CD4-positive, alpha-beta T cell (primary cell): Measurements from ENCODE around the gene NACC2. TPM values are rescaled to one million over a fixed set of nuclear protein-coding genes. Genes with fewer than 3 reads are reported as not detected.

Experiments
- ATAC-seq: fragments of 200-7000 bp; cut with Tn5 transposase; one replicate; pipeline ENCODE4 v1.10.0; 2022; ENCODE audit warnings: mild to moderate bottlenecking; ENCODE audit not compliant: poor library complexity
- CTCF ChIA-PET: fragments of 350-600 bp; sonication (Branson Sonifier 250); formaldehyde crosslinking; loops from one replicate; lab custom pipeline; 2021; ENCODE audit warnings: antibody characterized with exemption, inconsistent platforms; lab: Charles Lee
- POLR2A ChIA-PET: fragments of 350-600 bp; sonication (Branson Sonifier 250); formaldehyde crosslinking; loops from one replicate; lab custom pipeline; 2021; ENCODE audit warnings: antibody characterized with exemption, inconsistent platforms; lab: Charles Lee
- DNase-seq, 14 experiments: peaks; one replicate each; pipeline ENCODE4 v3.0.0-alpha.2; 2013 to 2020; ENCODE audit warnings: mixed read lengths in 2 of 14
- H3K27ac ChIP-seq, 2 donors: one replicate each; pipeline versions ENCODE4 v1.5.1 to v1.7.0; 2013; ENCODE audit warnings: low read length in 2 of 2, low read depth in 1 of 2, mild to moderate bottlenecking in 1 of 2
- H3K27me3 ChIP-seq, 2 experiments: 1 replicate in 1 of 2; 2 replicates in 1 of 2; pipeline versions ENCODE4 v1.6.1 to v1.7.0; 2013; ENCODE audit warnings: low read length in 2 of 2, control low read depth in 1 of 2, mild to moderate bottlenecking in 1 of 2, moderate library complexity in 1 of 2; ENCODE audit not compliant: insufficient read depth in 2 of 2, control insufficient read depth in 1 of 2
- H3K36me3 ChIP-seq: one replicate; pipeline ENCODE4 v1.6.1; 2013; ENCODE audit warnings: low read length, control low read depth; ENCODE audit not compliant: insufficient read depth
- H3K4me1 ChIP-seq: one replicate; pipeline ENCODE4 v1.6.1; 2013; ENCODE audit warnings: low read length, control low read depth; ENCODE audit not compliant: insufficient read depth
- H3K4me3 ChIP-seq: one replicate; pipeline ENCODE4 v1.5.1; 2013; ENCODE audit warnings: mild to moderate bottlenecking, low read length, moderate library complexity
- H3K9me3 ChIP-seq, 2 experiments: 1 replicate in 1 of 2; 2 replicates in 1 of 2; pipeline versions ENCODE4 v1.6.1 to v1.7.0; 2013; ENCODE audit warnings: low read length in 2 of 2, mild to moderate bottlenecking in 2 of 2, control low read depth in 1 of 2, moderate library complexity in 1 of 2; ENCODE audit not compliant: control insufficient read depth in 1 of 2, insufficient read depth in 1 of 2
- H3K27ac Mint-ChIP-seq: one replicate; pipeline ENCODE4 v1.8.0; 2020; ENCODE audit warnings: mixed read lengths
- H3K27me3 Mint-ChIP-seq: one replicate; pipeline ENCODE4 v1.8.0; 2021; ENCODE audit warnings: mixed read lengths
- H3K36me3 Mint-ChIP-seq: one replicate; pipeline ENCODE4 v1.8.0; 2021; ENCODE audit warnings: low read depth, mixed read lengths
- H3K4me1 Mint-ChIP-seq: one replicate; pipeline ENCODE4 v1.8.0; 2021; ENCODE audit warnings: low read depth, mixed read lengths
- H3K4me3 Mint-ChIP-seq: one replicate; pipeline ENCODE4 v1.8.0; 2020; ENCODE audit warnings: mild to moderate bottlenecking, mixed read lengths
- H3K9me3 Mint-ChIP-seq: one replicate; pipeline ENCODE4 v1.8.0; 2020; ENCODE audit warnings: mixed read lengths
- intact Hi-C, 2 experiments: fragments of 100-400 bp; cut with DNase I in 1 of 2; cut with micrococcal nuclease in 1 of 2; formaldehyde crosslinking; loops; one replicate each; pipeline versions ENCODE4 v1.15.1 to v1.9.0; 2023 to 2025; cut with DNase I, micrococcal nuclease
- total RNA-seq, 174 experiments: library from RNA in 2 of 174; stranded (reverse) in 2 of 174; gene quantifications; one replicate each; pipeline ENCODE4 v1.2.3 and lab custom pipeline; 2021 to 2026
- TF ChIP-seq, protein P1 (sequence below): fragments of 200-600 bp; IDR thresholded peaks from one replicate; pipeline ENCODE4 v1.8.0; 2022; ENCODE audit warnings: antibody characterized with exemption, mild to moderate bottlenecking

NACC2 gene
- total RNA-seq, 2 experiments from 2014 or later, result 2.1 to 2.7 TPM

- Mint-ChIP-seq H3K36me3 (no peaks in the 10 kb centered on the region), H3K4me1 (peaks cover 8% of the 10 kb centered on the region), H3K9me3 (no peaks in the 10 kb centered on the region), H3K27me3 (no peaks in the 10 kb centered on the region), H3K4me3 (peak overlapping the region; percentile 79), H3K27ac (peak overlapping the region; percentile 64)
- TF ChIP-seq, protein P1, sequence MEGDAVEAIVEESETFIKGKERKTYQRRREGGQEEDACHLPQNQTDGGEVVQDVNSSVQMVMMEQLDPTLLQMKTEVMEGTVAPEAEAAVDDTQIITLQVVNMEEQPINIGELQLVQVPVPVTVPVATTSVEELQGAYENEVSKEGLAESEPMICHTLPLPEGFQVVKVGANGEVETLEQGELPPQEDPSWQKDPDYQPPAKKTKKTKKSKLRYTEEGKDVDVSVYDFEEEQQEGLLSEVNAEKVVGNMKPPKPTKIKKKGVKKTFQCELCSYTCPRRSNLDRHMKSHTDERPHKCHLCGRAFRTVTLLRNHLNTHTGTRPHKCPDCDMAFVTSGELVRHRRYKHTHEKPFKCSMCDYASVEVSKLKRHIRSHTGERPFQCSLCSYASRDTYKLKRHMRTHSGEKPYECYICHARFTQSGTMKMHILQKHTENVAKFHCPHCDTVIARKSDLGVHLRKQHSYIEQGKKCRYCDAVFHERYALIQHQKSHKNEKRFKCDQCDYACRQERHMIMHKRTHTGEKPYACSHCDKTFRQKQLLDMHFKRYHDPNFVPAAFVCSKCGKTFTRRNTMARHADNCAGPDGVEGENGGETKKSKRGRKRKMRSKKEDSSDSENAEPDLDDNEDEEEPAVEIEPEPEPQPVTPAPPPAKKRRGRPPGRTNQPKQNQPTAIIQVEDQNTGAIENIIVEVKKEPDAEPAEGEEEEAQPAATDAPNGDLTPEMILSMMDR, result no peak
- H3K4me3 ChIP-seq, result peak overlapping the region; percentile 53
- CTCF ChIA-PET, result no interaction called here
- DNase-seq (no peak), ATAC-seq (no peak)
- peaks cover 48% of the 10 kb centered on the region for H3K4me1 ChIP-seq
- peak overlapping the region; percentile 76 to 79 for H3K27ac ChIP-seq
- H3K27me3 ChIP-seq, result no peaks in the 10 kb centered on the region
- H3K36me3 ChIP-seq, result peaks cover 16% of the 10 kb centered on the region
- POLR2A ChIA-PET, result interaction anchor here (0.9 kb wide), 1 partner anchor 22 kb away, joined by 3 read pairs; no protein-coding TSS in a partner anchor
- intact Hi-C loops, result loop anchor here (2.0 to 10.0 kb wide), 4 partner anchors 213 to 835 kb away; partner anchors contain the start of genes CAMSAP1 (in 2 of the 2), DNLZ (in 1 of the 2) and LCN12 (in 1 of the 2)
- H3K9me3 ChIP-seq, result no peaks in the 10 kb centered on the region
Observed at GRCh38 chr9:136119883-136120393, 24.8 kb upstream of the NACC2 start.

GRCh38 chr9:136119061-136119882 lies 24.2 kb upstream of the NACC2 start:
- Mint-ChIP-seq H3K4me3 (peak overlapping the region; percentile 89), H3K9me3 (no peaks in the 10 kb centered on the region), H3K27ac (peak overlapping the region; percentile 79), H3K36me3 (no peaks in the 10 kb centered on the region), H3K4me1 (peaks cover 14% of the 10 kb centered on the region), H3K27me3 (no peaks in the 10 kb centered on the region)
- Histone ChIP-seq H3K4me3 (peak overlapping the region; percentile 53), H3K27ac (peak overlapping the region; percentile 76 to 79), H3K36me3 (peaks cover 19% of the 10 kb centered on the region), H3K4me1 (peaks cover 54% of the 10 kb centered on the region), H3K27me3 (no peaks in the 10 kb centered on the region), H3K9me3 (no peaks in the 10 kb centered on the region)
- intact Hi-C loops, result loop anchor here (2.0 to 5.0 kb wide), 2 partner anchors 212 to 243 kb away; partner anchors contain the start of genes CAMSAP1 (in 2 of the 2) and DNLZ (in 1 of the 2)
- CTCF ChIA-PET, result interaction anchor here (1.3 kb wide), 1 partner anchor 24 kb away, joined by 3 read pairs; the partner anchor contains the start of gene NACC2
- POLR2A ChIA-PET, result interaction anchor here (0.6 to 0.9 kb wide), 2 partner anchors 22 to 158 kb away, joined by 3 read pairs; partner anchors contain the start of gene UBAC1
- ATAC-seq, result peak; percentile 24
- DNase-seq, result peak in 1 of 14 experiments; percentile 60
- TF ChIP-seq, protein P1, result no peak

DNA sequence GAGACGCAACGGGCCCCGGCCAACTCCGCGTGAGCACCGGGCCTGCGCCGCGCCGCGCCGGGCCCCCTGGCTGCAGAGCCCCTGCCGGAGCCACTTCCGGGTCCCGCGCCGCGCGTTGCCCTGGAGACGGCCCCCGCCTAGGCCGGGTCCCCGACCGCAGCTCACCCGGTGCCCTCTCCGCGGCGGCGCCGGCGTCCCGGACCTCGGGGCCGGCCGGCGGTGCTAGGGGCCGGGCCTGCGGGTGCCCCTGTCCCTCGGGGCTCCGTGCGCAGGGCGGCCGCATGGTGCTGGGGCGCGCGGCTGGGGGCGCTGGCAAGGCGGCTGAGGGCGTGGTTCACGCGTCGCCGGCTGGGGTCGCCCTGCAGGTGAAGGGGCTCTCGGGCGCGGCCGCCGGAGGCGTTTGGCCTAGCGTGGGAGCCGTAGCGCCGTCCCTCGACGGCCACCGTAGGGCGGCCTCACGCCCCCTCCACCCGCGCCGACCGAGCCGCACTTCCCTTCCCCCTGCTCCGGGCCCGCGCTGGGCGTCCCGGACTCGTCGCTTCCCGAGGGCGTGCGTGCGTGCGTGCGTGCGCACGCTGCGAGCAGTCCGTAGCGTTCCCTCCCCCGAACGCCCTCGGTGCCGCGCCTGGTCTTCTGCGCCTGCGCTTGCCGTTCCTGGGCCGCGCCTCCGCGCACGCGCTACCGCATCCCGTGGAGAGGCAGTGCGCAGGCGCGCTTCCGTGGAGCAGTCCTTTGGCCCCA lies 23.4 kb upstream of the NACC2 start, which contains the start of gene TMEM250:
Gene TMEM250 (minus strand): TSS at position 556 of the 741 bp plus-strand sequence. CDS start 1,975 bp downstream, outside the sequence.
- H3K27me3 ChIP-seq, result no peaks in the 10 kb centered on the region
- no peaks in the 10 kb centered on the region for H3K9me3 ChIP-seq
- peak; percentile 93 for ATAC-seq
- peaks cover 19% of the 10 kb centered on the region for H3K36me3 ChIP-seq
- POLR2A ChIA-PET, result interaction anchor here (0.6 to 2.4 kb wide), 8 partner anchors 9 to 157 kb away, joined by 3 to 22 read pairs (median 4); partner anchors contain the start of gene UBAC1
- TF ChIP-seq, protein P1, result no peak
- Mint-ChIP-seq H3K27ac (peak within 1 kb of the TSS; percentile 79), H3K27me3 (no peaks in the 10 kb centered on the region), H3K4me1 (peaks cover 22% of the 10 kb centered on the region), H3K9me3 (no peaks in the 10 kb centered on the region), H3K4me3 (peak within 1 kb of the TSS; percentile 89), H3K36me3 (peaks cover 2% of the 10 kb centered on the region)
- intact Hi-C loops, result loop anchor here (1.0 to 5.0 kb wide), 4 partner anchors 9 to 244 kb away; partner anchors contain the start of genes CAMSAP1 (in 2 of the 2), DNLZ (in 1 of the 2) and UBAC1 (in 1 of the 2)
- CTCF ChIA-PET, result interaction anchor here (0.9 to 1.3 kb wide), 3 partner anchors 9 to 29 kb away, joined by 3 to 5 read pairs (median 3); partner anchors contain the start of gene NACC2
- DNase-seq, result peak; percentile 93 to 99 (median 96)
- H3K4me3 ChIP-seq, result peak within 1 kb of the TSS; percentile 54
- H3K4me1 ChIP-seq, result peaks cover 62% of the 10 kb centered on the region
- H3K27ac ChIP-seq, result peak within 1 kb of the TSS; percentile 76 to 79
